ENCODE data around the gene KLK4. TPM values are rescaled to one million over a fixed set of nuclear protein-coding genes. Genes with fewer than 3 reads are reported as not detected.

The KLK4 gene
- total and polyA plus RNA-seq, 9 of the 15 experiments (the other 6 are each of a cell fraction or from before 2014, with no cell fraction given): not detected

- Histone ChIP-seq H4K20me1 (replicated peaks; ENCODE audit: control insufficient read depth, insufficient read depth, low read length) (0 out of 2 replicates have a peak, but pooled peaks cover 6% of the 10 kb centered on the region), H3K9me3 (replicated peaks; ENCODE audit: control insufficient read depth, insufficient read depth, low read depth, low read length) (no peaks in the 10 kb centered on the region), H3K9ac (ENCODE audit: insufficient read depth in 1 of 2, low read depth in 2 of 2, low read length in 2 of 2) (0 out of 4 replicates have a peak overlapping the region, but pooled peaks of 1 of the 2 experiments have one; percentile 8), H3K4me2 (ENCODE audit: insufficient read depth, low read length) (no peak overlapping the region), H3K4me1 (replicated peaks in 1 of 2; ENCODE audit: control insufficient read depth in 2 of 2, insufficient read depth in 2 of 2, low read length in 2 of 2) (no peaks in the 10 kb centered on the region; a peak in 1 of 5 replicates), H3K79me2 (ENCODE audit: control insufficient read depth, insufficient read depth, low read length) (no peaks in the 10 kb centered on the region), H3K36me3 (ENCODE audit: control insufficient read depth, insufficient read depth, low read length) (no peaks in the 10 kb centered on the region), H2AFZ (ENCODE audit: low read depth, low read length) (no peak overlapping the region), H3K27me3 (ENCODE audit: control insufficient read depth in 2 of 2, insufficient read depth in 2 of 2, low read length in 2 of 2) (peaks cover 5 to 30% of the 10 kb centered on the region in 2 experiments; a peak in 3 of 5 replicates), H3K4me3 (no peak overlapping the region), H3K27ac (ENCODE audit: extremely low read depth, low read depth, low read length) (no peak overlapping the region), H3K9me1 (ENCODE audit: control insufficient read depth, insufficient read depth, low read length) (no peaks in the 10 kb centered on the region)
- in situ Hi-C loops (cut with MboI): no loop called here
- FAIRE-seq (no peak), DNase-seq (ENCODE audit: extremely low read depth in 1 of 4, low spot score in 3 of 4) (no peak), ATAC-seq (no peak; the same call in 2 of the 3 replicates)
- CTCF ChIA-PET (ENCODE audit: low intra/inter-chr PET ratio): interaction anchor here (0.6 to 1.8 kb wide), 8 partner anchors 128 to 421 kb away, joined by 3 to 12 read pairs (median 4); partner anchors contain the start of gene CLEC11A
- POLR2A ChIA-PET: interaction anchor here (0.8 to 2.4 kb wide), 8 partner anchors 9 to 197 kb away, joined by 3 to 10 read pairs (median 6); no protein-coding TSS in a partner anchor
- no TSS peak for BruUV-seq (replicated peaks)
- intact Hi-C loops (cut with micrococcal nuclease): loop anchor here (1.0 to 5.0 kb wide), 4 partner anchors 49 to 384 kb away; partner anchors contain the start of gene KLK2
- WGBS (ENCODE audit: insufficient coverage, low coverage, missing lambda C conversion rate): 4% methylated on average over 12 of the region's 12 CpGs
- no peak for TF ChIP-seq MBD2 (IDR thresholded peaks at IDR 0.05; ENCODE audit: borderline replicate concordance, low read depth)
- TF ChIP-seq HMG20B (CRISPR knock-in tag; IDR thresholded peaks at IDR 0.05): no peak
- TF ChIP-seq POLR2H (tag; IDR thresholded peaks at IDR 0.05; ENCODE audit: low read depth): no peak
- TF ChIP-seq, protein P1, sequence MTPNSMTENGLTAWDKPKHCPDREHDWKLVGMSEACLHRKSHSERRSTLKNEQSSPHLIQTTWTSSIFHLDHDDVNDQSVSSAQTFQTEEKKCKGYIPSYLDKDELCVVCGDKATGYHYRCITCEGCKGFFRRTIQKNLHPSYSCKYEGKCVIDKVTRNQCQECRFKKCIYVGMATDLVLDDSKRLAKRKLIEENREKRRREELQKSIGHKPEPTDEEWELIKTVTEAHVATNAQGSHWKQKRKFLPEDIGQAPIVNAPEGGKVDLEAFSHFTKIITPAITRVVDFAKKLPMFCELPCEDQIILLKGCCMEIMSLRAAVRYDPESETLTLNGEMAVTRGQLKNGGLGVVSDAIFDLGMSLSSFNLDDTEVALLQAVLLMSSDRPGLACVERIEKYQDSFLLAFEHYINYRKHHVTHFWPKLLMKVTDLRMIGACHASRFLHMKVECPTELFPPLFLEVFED (CRISPR knock-in tag; conservative IDR thresholded peaks at IDR 0.05): 0 out of 2 replicates have a peak, but pooled peaks have one; percentile 37
- no peak for TF ChIP-seq FOXK1 (CRISPR knock-in tag; IDR thresholded peaks at IDR 0.05; ENCODE audit: borderline replicate concordance)
Measured at GRCh38 chr19:50921426-50922316, 10.5 kb upstream of the KLK4 start.

All from K562 (cell line).